ENCODE measurements around the gene TOP2A. TPM values are rescaled to one million over a fixed set of nuclear protein-coding genes. Genes with fewer than 3 reads are reported as not detected.
A peak's percentile ranks its signal among the peaks of the same experiment; 100 is the strongest.

Gene TOP2A
- total RNA-seq, 1 donor from 2014 or later: 27.8 TPM

- DNase-seq (ENCODE audit: low spot score): no peak
- Mint-ChIP-seq H3K9me3 (ENCODE audit: low read depth) (no peaks in the 10 kb centered on the region), H3K27me3 (ENCODE audit: low read depth) (no peaks in the 10 kb centered on the region), H3K27ac (ENCODE audit: unreplicated experiment) (no peak overlapping the region), H3K4me1 (ENCODE audit: low read depth) (peaks cover 75% of the 10 kb centered on the region), H3K36me3 (ENCODE audit: low read depth) (peaks cover 19% of the 10 kb centered on the region), H3K4me3 (ENCODE audit: unreplicated experiment) (no peak overlapping the region)
- no peak for TF ChIP-seq CTCF (IDR thresholded peaks at IDR 0.05)
Observed at GRCh38 chr17:40347319-40348135, 70.2 kb downstream of the TOP2A start.

GRCh38 chr17:40346765-40347158 lies 70.9 kb downstream of the TOP2A start:
- Mint-ChIP-seq H3K9me3 (ENCODE audit: low read depth) (no peaks in the 10 kb centered on the region), H3K27me3 (ENCODE audit: low read depth) (no peaks in the 10 kb centered on the region), H3K27ac (ENCODE audit: unreplicated experiment) (peak overlapping the region; percentile 51), H3K36me3 (ENCODE audit: low read depth) (peaks cover 13% of the 10 kb centered on the region), H3K4me3 (ENCODE audit: unreplicated experiment) (peak overlapping the region; percentile 19), H3K4me1 (ENCODE audit: low read depth) (peaks cover 75% of the 10 kb centered on the region)
- TF ChIP-seq CTCF (IDR thresholded peaks at IDR 0.05): no peak
- no peak for DNase-seq (ENCODE audit: low spot score)

- H3K9me3 Mint-ChIP-seq (ENCODE audit: low read depth): no peaks in the 10 kb centered on the region
- H3K27ac Mint-ChIP-seq (ENCODE audit: unreplicated experiment): peak overlapping the region; percentile 84
- H3K4me1 Mint-ChIP-seq (ENCODE audit: low read depth): peaks cover 76% of the 10 kb centered on the region
- H3K36me3 Mint-ChIP-seq (ENCODE audit: low read depth): peaks cover 13% of the 10 kb centered on the region
- no peaks in the 10 kb centered on the region for H3K27me3 Mint-ChIP-seq (ENCODE audit: low read depth)
- DNase-seq (ENCODE audit: low spot score): no peak
- TF ChIP-seq CTCF (IDR thresholded peaks at IDR 0.05): no peak
- H3K4me3 Mint-ChIP-seq (ENCODE audit: unreplicated experiment): peak overlapping the region; percentile 84
Observed at GRCh38 chr17:40345994-40346764, 71.5 kb downstream of the TOP2A start.

GRCh38 chr17:40345161-40345993 lies 72.3 kb downstream of the TOP2A start:
- DNase-seq (ENCODE audit: low spot score): no peak
- Mint-ChIP-seq H3K27ac (ENCODE audit: unreplicated experiment) (peak overlapping the region; percentile 84), H3K4me1 (ENCODE audit: low read depth) (peaks cover 82% of the 10 kb centered on the region), H3K4me3 (ENCODE audit: unreplicated experiment) (peak overlapping the region; percentile 84), H3K9me3 (ENCODE audit: low read depth) (no peaks in the 10 kb centered on the region), H3K36me3 (ENCODE audit: low read depth) (peaks cover 13% of the 10 kb centered on the region), H3K27me3 (ENCODE audit: low read depth) (no peaks in the 10 kb centered on the region)
- no peak for TF ChIP-seq CTCF (IDR thresholded peaks at IDR 0.05)

Measured in chondrocyte (in vitro differentiated cells).